Measurements from ENCODE around the gene TFF3.

The TFF3 gene

GRCh38 chr21:42290505-42290904 lies 24.7 kb downstream of the TFF3 start:
- CTCF ChIA-PET = no interaction called here
- no peak overlapping the region for H3K4me3 ChIP-seq (ENCODE audit: low read depth, low read length)
- no peak for DNase-seq (ENCODE audit: low read depth, low spot score)
- POLR2A ChIA-PET = no interaction called here
- TF ChIP-seq CTCF (IDR thresholded peaks at IDR 0.05; ENCODE audit: insufficient read depth, low read length, missing control alignments) = no peak

- no peak for DNase-seq (ENCODE audit: low read depth, low spot score)
- no peak overlapping the region for H3K4me3 ChIP-seq (ENCODE audit: low read depth, low read length)
- ChIA-PET CTCF (no interaction called here), POLR2A (no interaction called here)
- no peak for TF ChIP-seq CTCF (IDR thresholded peaks at IDR 0.05; ENCODE audit: insufficient read depth, low read length, missing control alignments)
These were observed 25.3 kb downstream of the TFF3 start for GRCh38 chr21:42289926-42290325.

- DNase-seq (ENCODE audit: low read depth, low spot score) = no peak
- H3K4me3 ChIP-seq (ENCODE audit: low read depth, low read length) = no peak overlapping the region
- POLR2A ChIA-PET = no interaction called here
- no peak for TF ChIP-seq CTCF (IDR thresholded peaks at IDR 0.05; ENCODE audit: insufficient read depth, low read length, missing control alignments)
- CTCF ChIA-PET = no interaction called here
These were observed 26.2 kb downstream of the TFF3 start for GRCh38 chr21:42288962-42289361.

- TF ChIP-seq CTCF (IDR thresholded peaks at IDR 0.05; ENCODE audit: insufficient read depth, low read length, missing control alignments) = no peak
- ChIA-PET CTCF (no interaction called here), POLR2A (no interaction called here)
- DNase-seq (ENCODE audit: low read depth, low spot score) = no peak
- no peak overlapping the region for H3K4me3 ChIP-seq (ENCODE audit: low read depth, low read length)
These were observed 27.8 kb downstream of the TFF3 start for GRCh38 chr21:42287193-42288083.

- POLR2A ChIA-PET = no interaction called here
- CTCF ChIA-PET = interaction anchor here (1.1 kb wide), 1 partner anchor 24 kb away, joined by 3 read pairs; no protein-coding TSS in a partner anchor
- no peak for TF ChIP-seq CTCF (IDR thresholded peaks at IDR 0.05; ENCODE audit: insufficient read depth, low read length, missing control alignments)
- DNase-seq (ENCODE audit: low read depth, low spot score) = no peak
- H3K4me3 ChIP-seq (ENCODE audit: low read depth, low read length) = no peak overlapping the region
These were observed 28.8 kb downstream of the TFF3 start for GRCh38 chr21:42286416-42286815.

- POLR2A ChIA-PET = interaction anchor here (0.7 kb wide), 1 partner anchor 10 kb away, joined by 3 read pairs; no protein-coding TSS in a partner anchor
- no peak overlapping the region for H3K4me3 ChIP-seq (ENCODE audit: low read depth, low read length)
- DNase-seq (ENCODE audit: low read depth, low spot score) = no peak
- CTCF ChIA-PET = interaction anchor here (0.6 to 1.1 kb wide), 2 partner anchors 24 to 45 kb away, joined by 3 read pairs; no protein-coding TSS in a partner anchor
- no peak for TF ChIP-seq CTCF (IDR thresholded peaks at IDR 0.05; ENCODE audit: insufficient read depth, low read length, missing control alignments)
These were observed 29.5 kb downstream of the TFF3 start for GRCh38 chr21:42285569-42286245.
